K562 (cell line): Measurements from ENCODE around the gene SALL3. TPM values are rescaled to one million over a fixed set of nuclear protein-coding genes. Genes with fewer than 3 reads are reported as not detected.

Experiments used
- ATAC-seq: fragments of 200-7000 bp; cut with Tn5 transposase; 3 replicates; pipeline ENCODE4 v1.9.1; 2020; ENCODE audit warnings: moderate library complexity
- BruUV-seq: library from RNA; stranded (reverse); fragments of 400-500 nt; replicated peaks from 2 replicates; lab custom pipeline; 2021; lab: Mats Ljungman, UMichigan
- CTCF ChIA-PET: fragments of 300-600 bp; formaldehyde crosslinking; extraction: SDS; loops from one replicate; lab custom pipeline; 2021; ENCODE audit warnings: low intra/inter-chr PET ratio; lab: Yijun Ruan, JAX
- POLR2A ChIA-PET: fragments of 300-600, 350-650 bp; sonication (Branson Sonifier 250); formaldehyde crosslinking; extraction: SDS; loops from one replicate; lab custom pipeline; 2021; ENCODE audit warnings: antibody characterized with exemption, inconsistent platforms; lab: Yijun Ruan, JAX
- DNase-seq, 4 experiments: peaks; one replicate each; pipeline versions ENCODE4 v3.0.0 to v3.0.0-alpha.2; 2011 to 2018; ENCODE audit warnings: low spot score in 3 of 4, mixed read lengths in 3 of 4; ENCODE audit errors: extremely low read depth in 1 of 4
- FAIRE-seq: peaks from 2 replicates; lab custom pipeline; 2011; peaks lifted over from hg19 to GRCh38; lab: Jason Lieb, UNC
- H2AFZ ChIP-seq: 2 replicates; pipeline ENCODE4 v1.6.0; 2011; ENCODE audit warnings: low read depth, low read length, control low read depth, inconsistent platforms
- H3K27ac ChIP-seq: fragments of 200-600 bp; 3 replicates; pipeline ENCODE4 v1.8.0; 2011; ENCODE audit warnings: low read depth, mild to moderate bottlenecking, control low read depth, inconsistent platforms, low read length, moderate library complexity, mixed read lengths; ENCODE audit errors: extremely low read depth
- H3K27me3 ChIP-seq, 2 experiments: fragments of 300-600 bp in 1 of 2; 2 replicates in 1 of 2; 3 replicates in 1 of 2; pipeline versions ENCODE4 v1.6.0 to v1.8.0; 2011; ENCODE audit warnings: inconsistent platforms in 2 of 2, low read length in 2 of 2, mild to moderate bottlenecking in 1 of 2, mixed read lengths in 1 of 2, moderate library complexity in 1 of 2; ENCODE audit not compliant: control insufficient read depth in 2 of 2, insufficient read depth in 2 of 2
- H3K36me3 ChIP-seq: fragments of 300-600 bp; 3 replicates; pipeline ENCODE4 v1.8.0; 2011; ENCODE audit warnings: mild to moderate bottlenecking, low read length, inconsistent platforms; ENCODE audit not compliant: control insufficient read depth, insufficient read depth
- H3K4me1 ChIP-seq, 2 experiments: fragments of 200-600 bp in 1 of 2; replicated peaks in 1 of 2; 2 replicates in 1 of 2; 3 replicates in 1 of 2; pipeline versions ENCODE4 v1.5.1 to v1.8.0; 2011; ENCODE audit warnings: inconsistent platforms in 2 of 2, low read length in 2 of 2, mild to moderate bottlenecking in 1 of 2, mixed read lengths in 1 of 2, moderate library complexity in 1 of 2; ENCODE audit not compliant: control insufficient read depth in 2 of 2, insufficient read depth in 2 of 2
- H3K4me2 ChIP-seq: 2 replicates; pipeline ENCODE4 v1.6.1; 2011; ENCODE audit warnings: low read length, control low read depth, inconsistent platforms, mixed read lengths; ENCODE audit not compliant: insufficient read depth
- H3K4me3 ChIP-seq: fragments of 200-600 bp; sonication (generic), shearing (Covaris generic); 2 replicates; pipeline ENCODE4 v1.5.1; 2016; ENCODE audit warnings: control low read depth, inconsistent platforms
- H3K79me2 ChIP-seq: fragments of 200-600 bp; 3 replicates; pipeline ENCODE4 v1.8.0; 2011; ENCODE audit warnings: low read length, inconsistent platforms; ENCODE audit not compliant: control insufficient read depth, insufficient read depth
- H3K9ac ChIP-seq, 2 experiments: 2 replicates each; pipeline versions ENCODE4 v1.6.0 to v1.6.1; 2011; ENCODE audit warnings: low read depth in 2 of 2, low read length in 2 of 2, control low read depth in 1 of 2, inconsistent platforms in 1 of 2, mild to moderate bottlenecking in 1 of 2, mixed read lengths in 1 of 2; ENCODE audit not compliant: insufficient read depth in 1 of 2
- H3K9me1 ChIP-seq: one replicate; pipeline ENCODE4 v1.6.0; 2011; ENCODE audit warnings: inconsistent platforms, mild to moderate bottlenecking, low read length, moderate library complexity; ENCODE audit not compliant: control insufficient read depth, insufficient read depth
- H3K9me3 ChIP-seq: replicated peaks from 2 replicates; pipeline ENCODE4 v1.5.1; 2011; ENCODE audit warnings: low read depth, low read length, inconsistent platforms; ENCODE audit not compliant: control insufficient read depth, insufficient read depth
- H4K20me1 ChIP-seq: replicated peaks from 2 replicates; pipeline ENCODE4 v1.6.1; 2011; ENCODE audit warnings: low read length, inconsistent platforms, mixed read lengths; ENCODE audit not compliant: control insufficient read depth, insufficient read depth
- MCM5 ChIP-seq: fragments of 450-650 bp; IDR thresholded peaks from 2 replicates; pipeline ENCODE4 v1.6.1; 2016; ENCODE audit warnings: low read depth
- SLC30A9 ChIP-seq: fragments of 250-450 bp; sonication (Bioruptor Pico); IDR thresholded peaks from 2 replicates; pipeline ENCODE4 v1.8.0; 2022; ENCODE audit warnings: mild to moderate bottlenecking, moderate library complexity
- ZNF175 ChIP-seq: fragments of 200-800 bp; sonication (Bioruptor generic); IDR thresholded peaks from 2 replicates; pipeline ENCODE4 v1.6.1; 2016; ENCODE audit warnings: low read depth, mild to moderate bottlenecking, missing genetic modification characterization, missing compliant biosample characterization
- ZNF280A ChIP-seq: fragments of 450-650 bp; IDR thresholded peaks from 2 replicates; pipeline ENCODE4 v1.6.1; 2018; ENCODE audit warnings: mild to moderate bottlenecking, low read depth; ENCODE audit not compliant: partially characterized antibody
- ZNF586 ChIP-seq: fragments of 450-650 bp; formaldehyde crosslinking; conservative IDR thresholded peaks from 2 replicates; pipeline ENCODE4 v1.4.0; 2020; ENCODE audit warnings: mild to moderate bottlenecking, moderate library complexity
- ZNF717 ChIP-seq: fragments of 250-450 bp; sonication (Bioruptor Pico); IDR thresholded peaks from 2 replicates; pipeline ENCODE4 v1.5.0; 2021
- WGBS: fragments of 100-300 bp; shearing (Covaris generic); methylation state at CpG from one replicate; pipeline ENCODE4 v1.1.6; 2016; ENCODE audit warnings: low coverage, mixed read lengths; ENCODE audit not compliant: insufficient coverage; ENCODE audit errors: missing lambda C conversion rate; 5-methylcytosine and 5-hydroxymethylcytosine counted together
- in situ Hi-C: fragments of 300-500 bp; cut with MboI; formaldehyde crosslinking; loops from 4 replicates; pipeline ENCODE4 v1.15.0; 2018; ENCODE audit warnings: inconsistent platforms, mixed read lengths
- intact Hi-C: fragments of 100-400 bp; cut with micrococcal nuclease; formaldehyde crosslinking; loops from 2 replicates; pipeline ENCODE4 v1.14.2; 2022
- polyA plus RNA-seq, 8 experiments: library from polyadenylated mRNA; depleted of rRNA in 4 of 8; stranded (reverse) in 5 of 8; unstranded in 3 of 8; fragments of >200 nt; fragmentation: Nextera tagmentation in 2 of 8; fragmentation: Illumina TruSeq in 1 of 8; extraction: Ambion mirVana in 2 of 8; extraction: Trizol in 1 of 8; gene quantifications; 2 replicates each; pipeline versions ENCODE4 v1.2.1 to v1.2.3, GENCODE V29; 2011 to 2014; ENCODE audit warnings: inconsistent platforms in 1 of 8, missing spikeins in 1 of 8
- total RNA-seq, 7 experiments: library from RNA; depleted of rRNA in 6 of 7; stranded (reverse); fragments of >200 nt in 6 of 7; fragmentation: Illumina TruSeq in 2 of 7; extraction: Trizol in 2 of 7; gene quantifications; 2 replicates each; pipeline versions ENCODE4 v1.2.1 to v1.2.3, GENCODE V29; 2011 to 2021; ENCODE audit warnings: low replicate concordance in 1 of 7

The SALL3 gene
- total and polyA plus RNA-seq, 9 of the 15 experiments (the other 6 are each of a cell fraction or from before 2014, with no cell fraction given) = not detected

- H4K20me1 ChIP-seq = no peaks in the 10 kb centered on the region
- intact Hi-C loops = no loop called here
- no peak overlapping the region for H3K4me3 ChIP-seq
- no peak overlapping the region for H3K4me2 ChIP-seq
- H3K9ac ChIP-seq = no peak overlapping the region
- POLR2A ChIA-PET = no interaction called here
- no peak overlapping the region for H3K27ac ChIP-seq
- H3K27me3 ChIP-seq = peaks cover 0 to 50% of the 10 kb centered on the region in 2 experiments; a peak in 3 of 5 replicates
- no peaks in the 10 kb centered on the region for H3K9me1 ChIP-seq
- in situ Hi-C loops = no loop called here
- H3K36me3 ChIP-seq = no peaks in the 10 kb centered on the region
- ATAC-seq (no peak), FAIRE-seq (no peak)
- TF ChIP-seq ZNF586 = no peak
- TF ChIP-seq, all 486 proteins: peak for 0
- no peak overlapping the region for H2AFZ ChIP-seq
- H3K79me2 ChIP-seq = no peaks in the 10 kb centered on the region
- no peaks in the 10 kb centered on the region for H3K9me3 ChIP-seq
- H3K4me1 ChIP-seq = no peaks in the 10 kb centered on the region; a peak in 1 of 5 replicates
- BruUV-seq = no TSS peak
- CTCF ChIA-PET = no interaction called here
- DNase-seq = no peak
- WGBS = 0% methylated on average over 18 of the region's 20 CpGs
Observed at GRCh38 chr18:78969574-78970315, 9.9 kb upstream of the SALL3 start.

- H3K4me3 ChIP-seq = no peak overlapping the region
- no peaks in the 10 kb centered on the region for H3K9me1 ChIP-seq
- H3K4me2 ChIP-seq = no peak overlapping the region
- FAIRE-seq (no peak), ATAC-seq (no peak), DNase-seq (no peak)
- no peak overlapping the region for H3K9ac ChIP-seq
- H3K9me3 ChIP-seq = no peaks in the 10 kb centered on the region
- no peaks in the 10 kb centered on the region for H4K20me1 ChIP-seq
- no TSS peak for BruUV-seq
- H3K79me2 ChIP-seq = no peaks in the 10 kb centered on the region
- ChIA-PET CTCF (no interaction called here), POLR2A (interaction anchor here (0.9 kb wide), 1 partner anchor 13 kb away, joined by 3 read pairs; no protein-coding TSS in a partner anchor)
- H3K36me3 ChIP-seq = no peaks in the 10 kb centered on the region
- no peak overlapping the region for H3K27ac ChIP-seq
- H3K4me1 ChIP-seq = no peaks in the 10 kb centered on the region; a peak in 1 of 5 replicates
- intact Hi-C loops = no loop called here
- in situ Hi-C loops = no loop called here
- H3K27me3 ChIP-seq = peaks cover 0 to 46% of the 10 kb centered on the region in 2 experiments; a peak in 3 of 5 replicates
- H2AFZ ChIP-seq = no peak overlapping the region
- WGBS = 0% methylated on average over 9 of the region's 12 CpGs
- TF ChIP-seq ZNF280A = no peak
- no peak for TF ChIP-seq ZNF175 (CRISPR knock-in tag)
- no peak for TF ChIP-seq ZNF717 (CRISPR knock-in tag)
- no peak for TF ChIP-seq SLC30A9 (CRISPR knock-in tag)
- TF ChIP-seq MCM5 = no peak
Observed at GRCh38 chr18:78970774-78971333, 8.8 kb upstream of the SALL3 start.
